ENCODE data around the gene GJB5. TPM values are rescaled to one million over a fixed set of nuclear protein-coding genes. Genes with fewer than 3 reads are reported as not detected.
"Not testable (repeated sequence)": the region's sequence is repeated elsewhere in the genome, so short reads cannot be mapped to it uniquely, and the experiment has no call there.

GJB5 gene
- total RNA-seq, 1 donor from 2014 or later = 23.6 TPM

DNA sequence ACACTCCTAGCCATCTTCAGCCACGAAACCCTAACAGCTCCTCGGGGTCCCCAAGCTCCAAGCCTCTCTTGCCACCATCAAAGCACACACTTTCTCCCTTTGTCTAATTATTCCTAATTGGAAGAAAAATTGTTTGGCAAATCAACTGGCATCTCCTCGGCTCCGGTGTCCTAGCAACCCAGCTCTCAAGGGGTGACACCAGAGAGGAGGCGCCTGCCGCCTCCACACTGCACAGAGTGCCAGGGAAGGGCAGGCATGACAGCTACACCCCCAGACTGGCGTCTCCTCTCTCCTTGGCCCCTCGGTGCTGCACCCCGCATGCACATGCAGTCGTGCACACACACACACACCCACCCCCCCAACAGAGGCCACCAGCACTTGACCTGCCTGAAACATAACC lies 18.2 kb upstream of the GJB5 start:
- TF ChIP-seq POLR2A (IDR thresholded peaks at IDR 0.05) (no peak), POLR2AphosphoS5 (IDR thresholded peaks at IDR 0.05; ENCODE audit: insufficient read depth in 1 of 2, low read depth in 1 of 2) (no peak)
- TF ChIP-seq, protein P1, sequence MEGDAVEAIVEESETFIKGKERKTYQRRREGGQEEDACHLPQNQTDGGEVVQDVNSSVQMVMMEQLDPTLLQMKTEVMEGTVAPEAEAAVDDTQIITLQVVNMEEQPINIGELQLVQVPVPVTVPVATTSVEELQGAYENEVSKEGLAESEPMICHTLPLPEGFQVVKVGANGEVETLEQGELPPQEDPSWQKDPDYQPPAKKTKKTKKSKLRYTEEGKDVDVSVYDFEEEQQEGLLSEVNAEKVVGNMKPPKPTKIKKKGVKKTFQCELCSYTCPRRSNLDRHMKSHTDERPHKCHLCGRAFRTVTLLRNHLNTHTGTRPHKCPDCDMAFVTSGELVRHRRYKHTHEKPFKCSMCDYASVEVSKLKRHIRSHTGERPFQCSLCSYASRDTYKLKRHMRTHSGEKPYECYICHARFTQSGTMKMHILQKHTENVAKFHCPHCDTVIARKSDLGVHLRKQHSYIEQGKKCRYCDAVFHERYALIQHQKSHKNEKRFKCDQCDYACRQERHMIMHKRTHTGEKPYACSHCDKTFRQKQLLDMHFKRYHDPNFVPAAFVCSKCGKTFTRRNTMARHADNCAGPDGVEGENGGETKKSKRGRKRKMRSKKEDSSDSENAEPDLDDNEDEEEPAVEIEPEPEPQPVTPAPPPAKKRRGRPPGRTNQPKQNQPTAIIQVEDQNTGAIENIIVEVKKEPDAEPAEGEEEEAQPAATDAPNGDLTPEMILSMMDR (IDR thresholded peaks at IDR 0.05) = no peak
- H3K27me3 ChIP-seq = no peaks in the 10 kb centered on the region
- no peaks in the 10 kb centered on the region for H3K36me3 ChIP-seq
- H3K9me3 ChIP-seq = no peaks in the 10 kb centered on the region
- no peak overlapping the region for H3K4me3 ChIP-seq
- no peaks in the 10 kb centered on the region for H3K4me1 ChIP-seq
- intact Hi-C loops (cut with DNase I) = no loop called here
- DNase-seq (ENCODE audit: extremely low spot score in 2 of 2) = no peak
- no peak overlapping the region for H3K27ac ChIP-seq

DNA sequence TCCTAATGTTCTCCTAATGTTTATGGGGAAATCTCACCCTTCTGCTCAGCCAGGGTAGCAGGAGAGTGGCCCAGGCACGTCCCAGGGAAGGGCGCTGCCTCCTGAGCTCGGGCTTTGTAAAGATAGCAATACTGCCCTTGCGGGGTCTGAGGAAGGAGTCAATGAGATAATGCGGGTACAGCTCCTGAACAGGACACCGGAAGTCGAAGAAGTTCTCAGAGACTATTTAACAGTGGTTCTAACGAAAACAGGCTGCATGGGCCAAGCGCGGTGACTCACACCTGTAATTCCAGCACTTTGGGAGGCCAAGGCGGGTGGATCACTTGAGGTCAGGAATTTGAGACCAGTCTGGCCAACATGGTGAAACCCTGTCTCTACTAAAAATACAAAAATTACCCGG lies 17.6 kb upstream of the GJB5 start:
- DNase-seq (ENCODE audit: extremely low spot score in 2 of 2); H3K9me3 ChIP-seq; H3K4me3 ChIP-seq; H3K4me1 ChIP-seq; H3K27me3 ChIP-seq; H3K27ac ChIP-seq; intact Hi-C loops (cut with DNase I); H3K36me3 ChIP-seq: not testable (repeated sequence)

DNA sequence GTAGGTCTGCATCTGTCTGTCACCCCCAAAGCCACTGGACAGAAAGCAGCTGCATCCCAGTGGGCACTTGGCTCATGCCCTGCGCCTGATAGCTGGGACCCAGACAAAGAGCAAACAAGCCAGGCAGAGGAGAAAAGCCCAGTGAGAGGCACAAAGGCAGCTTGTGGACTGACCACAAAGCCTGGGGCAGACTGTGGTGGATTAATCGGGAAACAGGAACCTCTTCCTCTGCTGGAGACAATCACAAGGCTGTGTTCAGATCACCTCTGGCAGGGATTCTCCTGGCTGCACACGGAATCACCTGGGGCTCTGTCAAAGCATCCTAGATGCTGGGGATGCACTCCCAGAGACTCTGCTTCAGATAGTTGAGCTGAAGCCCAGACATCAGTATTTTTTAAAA lies 15.2 kb upstream of the GJB5 start:
- Histone ChIP-seq H3K4me3 (no peak overlapping the region), H3K4me1 (no peaks in the 10 kb centered on the region), H3K27me3 (no peaks in the 10 kb centered on the region), H3K27ac (no peak overlapping the region), H3K9me3 (no peaks in the 10 kb centered on the region), H3K36me3 (no peaks in the 10 kb centered on the region)
- no peak for DNase-seq (ENCODE audit: extremely low spot score in 2 of 2)
- intact Hi-C loops (cut with DNase I) = no loop called here
- TF ChIP-seq, protein P1 (IDR thresholded peaks at IDR 0.05) = no peak
- TF ChIP-seq POLR2A (IDR thresholded peaks at IDR 0.05) (no peak), POLR2AphosphoS5 (IDR thresholded peaks at IDR 0.05; ENCODE audit: insufficient read depth in 1 of 2, low read depth in 1 of 2) (no peak)

DNA sequence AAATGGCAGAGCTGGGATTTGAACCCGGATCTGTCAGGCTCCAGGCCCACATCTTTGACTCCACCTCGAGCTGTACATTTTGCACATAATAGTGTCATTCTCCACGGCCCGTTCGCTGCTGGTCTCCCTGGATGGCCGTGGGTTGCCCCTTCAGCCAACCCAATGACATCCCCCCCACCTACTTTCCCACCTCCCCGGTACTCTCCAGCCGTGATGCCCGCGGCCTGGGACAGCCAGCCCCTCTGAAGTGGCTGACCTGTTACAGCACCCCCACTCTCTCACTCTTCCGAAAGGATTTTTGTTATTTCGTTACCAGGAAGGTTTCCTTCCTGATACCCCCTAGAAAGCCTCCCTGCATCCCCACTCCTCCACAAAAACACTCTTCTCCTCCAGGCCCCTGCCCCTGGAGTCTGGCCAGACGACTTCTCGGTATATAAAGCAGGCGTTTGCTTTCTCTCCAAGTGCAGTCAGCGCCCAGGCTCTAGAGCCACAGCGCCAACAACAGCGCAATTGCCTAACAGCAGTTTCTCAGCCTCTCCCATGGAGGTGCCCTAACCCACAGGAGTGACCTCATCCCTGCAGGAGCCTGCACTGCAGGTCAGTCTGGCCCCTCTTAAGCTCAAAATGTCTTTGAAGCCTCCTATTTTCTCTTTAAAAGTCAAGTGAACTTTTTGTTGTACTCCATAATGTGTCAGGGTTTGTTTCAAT lies 14.5 kb upstream of the GJB5 start:
- H3K9me3 ChIP-seq = no peaks in the 10 kb centered on the region
- DNase-seq (ENCODE audit: extremely low spot score in 2 of 2) = no peak
- intact Hi-C loops (cut with DNase I) = no loop called here
- H3K27me3 ChIP-seq = no peaks in the 10 kb centered on the region
- TF ChIP-seq POLR2A (IDR thresholded peaks at IDR 0.05) = no peak
- TF ChIP-seq, protein P1 (IDR thresholded peaks at IDR 0.05) = no peak
- no peak for TF ChIP-seq POLR2AphosphoS5 (IDR thresholded peaks at IDR 0.05; ENCODE audit: insufficient read depth in 1 of 2, low read depth in 1 of 2)
- no peaks in the 10 kb centered on the region for H3K4me1 ChIP-seq
- no peaks in the 10 kb centered on the region for H3K36me3 ChIP-seq
- no peak overlapping the region for H3K4me3 ChIP-seq
- H3K27ac ChIP-seq = no peak overlapping the region

DNA sequence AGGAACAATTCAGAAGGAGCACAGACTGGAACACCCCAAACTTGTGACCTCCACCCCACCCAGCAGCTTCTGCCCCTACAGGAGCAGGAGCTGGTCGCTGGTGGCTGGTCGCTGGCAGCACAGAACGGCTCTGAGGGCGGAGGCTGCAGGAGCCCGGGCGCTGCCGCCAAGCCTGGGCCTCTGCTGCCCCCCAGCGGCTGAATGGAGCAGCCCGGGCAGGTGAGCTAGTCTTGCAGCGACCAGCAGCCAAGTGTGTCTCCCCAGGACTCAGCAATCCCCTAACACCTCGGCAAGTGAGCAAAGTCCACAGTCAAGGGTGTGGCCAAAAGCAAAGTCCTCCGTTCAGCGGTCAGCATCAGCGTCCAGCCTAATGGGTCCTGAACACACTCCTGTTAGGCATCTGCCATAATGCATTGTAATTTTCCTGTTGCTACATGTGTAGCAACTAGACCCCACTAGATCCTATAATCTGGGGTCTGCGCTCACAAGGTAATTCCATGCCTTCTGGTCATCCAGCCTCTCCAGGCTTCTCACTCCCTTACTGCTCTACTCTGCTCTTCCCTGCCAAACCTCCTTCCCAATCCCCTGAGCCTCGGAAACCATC lies 12.1 kb upstream of the GJB5 start:
- Histone ChIP-seq H3K36me3 (no peaks in the 10 kb centered on the region), H3K27me3 (no peaks in the 10 kb centered on the region), H3K27ac (no peak overlapping the region), H3K4me1 (no peaks in the 10 kb centered on the region), H3K9me3 (no peaks in the 10 kb centered on the region), H3K4me3 (no peak overlapping the region)
- TF ChIP-seq POLR2AphosphoS5 (IDR thresholded peaks at IDR 0.05; ENCODE audit: insufficient read depth in 1 of 2, low read depth in 1 of 2) (no peak), POLR2A (IDR thresholded peaks at IDR 0.05) (no peak)
- TF ChIP-seq, protein P1 (IDR thresholded peaks at IDR 0.05) = peak; percentile 70 to 87 (median 71)
- no peak for DNase-seq (ENCODE audit: extremely low spot score in 2 of 2)
- intact Hi-C loops (cut with DNase I) = no loop called here

Data from vagina (tissue), 2 donors.